Islet precursor cell (in vitro differentiated cells): Measurements from ENCODE around the gene ST6GALNAC3.
"Not testable (repeated sequence)": the region's sequence is repeated elsewhere in the genome, so short reads cannot be mapped to it uniquely, and the experiment has no call there.

Source experiments
- DNase-seq: peaks from one replicate; pipeline ENCODE4 v3.0.0-alpha.2; 2018

The ST6GALNAC3 gene

GRCh38 chr1:76595024-76595423 is 520.5 kb downstream of the ST6GALNAC3 start:
- DNase-seq, result no peak

GRCh38 chr1:76601465-76601864 is 526.9 kb downstream of the ST6GALNAC3 start:
- no peak for DNase-seq

GRCh38 chr1:76607717-76608116 is 533.2 kb downstream of the ST6GALNAC3 start:
- DNase-seq, result no peak

- no peak for DNase-seq
Measured at GRCh38 chr1:76611770-76612445, 537.4 kb downstream of the ST6GALNAC3 start.

GRCh38 chr1:76613886-76614285 is 539.3 kb downstream of the ST6GALNAC3 start:
- no peak for DNase-seq

- no peak for DNase-seq
Measured at GRCh38 chr1:76615253-76616035, 540.9 kb downstream of the ST6GALNAC3 start.

GRCh38 chr1:76620371-76620770 is 545.8 kb downstream of the ST6GALNAC3 start:
- DNase-seq, result no peak

- DNase-seq, result no peak
Measured at GRCh38 chr1:76622774-76623528, 548.4 kb downstream of the ST6GALNAC3 start.

- no peak for DNase-seq
Measured at GRCh38 chr1:76625886-76626678, 551.5 kb downstream of the ST6GALNAC3 start.

- DNase-seq, result no peak
Measured at GRCh38 chr1:76627498-76627897, 553.0 kb downstream of the ST6GALNAC3 start.

GRCh38 chr1:76627901-76628300 is 553.4 kb downstream of the ST6GALNAC3 start:
- DNase-seq, result no peak

- no peak for DNase-seq
Measured at GRCh38 chr1:76632136-76632535, 557.6 kb downstream of the ST6GALNAC3 start.

GRCh38 chr1:76635784-76636183 is 561.2 kb downstream of the ST6GALNAC3 start:
- DNase-seq, result no peak

GRCh38 chr1:76639181-76639580 is 564.6 kb downstream of the ST6GALNAC3 start:
- no peak for DNase-seq

- no peak for DNase-seq
Measured at GRCh38 chr1:76640092-76640491, 565.5 kb downstream of the ST6GALNAC3 start.

GRCh38 chr1:76640723-76641122 is 566.2 kb downstream of the ST6GALNAC3 start:
- DNase-seq, result no peak

- no peak for DNase-seq
Measured at GRCh38 chr1:76644139-76644538, 569.6 kb downstream of the ST6GALNAC3 start.

- DNase-seq, result not testable (repeated sequence)
Measured at GRCh38 chr1:76652860-76653259, 578.3 kb downstream of the ST6GALNAC3 start.

GRCh38 chr1:76657623-76658022 is 583.1 kb downstream of the ST6GALNAC3 start:
- no peak for DNase-seq

- DNase-seq, result no peak
Measured at GRCh38 chr1:76659171-76659940, 584.8 kb downstream of the ST6GALNAC3 start.

GRCh38 chr1:76661531-76661930 is 587.0 kb downstream of the ST6GALNAC3 start:
- no peak for DNase-seq

GRCh38 chr1:76666499-76666898 is 592.0 kb downstream of the ST6GALNAC3 start:
- DNase-seq, result no peak
